Neural progenitor cell (in vitro differentiated cells): ENCODE results near the gene RNF125. TPM values are rescaled to one million over a fixed set of nuclear protein-coding genes. Genes with fewer than 3 reads are reported as not detected.

Source experiments
- DNase-seq: peaks from one replicate; pipeline ENCODE4 v3.0.0-alpha.2; 2016; ENCODE audit warnings: low spot score
- H2AFZ ChIP-seq: fragments of 200-600 bp; sonication (generic); replicated peaks from 2 replicates; pipeline ENCODE4 v1.6.1; 2016; ENCODE audit warnings: antibody characterized with exemption
- H3F3A ChIP-seq: fragments of 200-600 bp; sonication (generic); 2 replicates; pipeline ENCODE4 v1.6.1; 2016; ENCODE audit warnings: antibody characterized with exemption, low read depth
- H3K27ac ChIP-seq: fragments of 200-600 bp; sonication (generic); 2 replicates; pipeline ENCODE4 v1.5.1; 2016; ENCODE audit warnings: mild to moderate bottlenecking
- H3K27me3 ChIP-seq: fragments of 200-600 bp; sonication (generic); 2 replicates; pipeline ENCODE4 v1.6.1; 2016; ENCODE audit warnings: mild to moderate bottlenecking, moderate library complexity
- H3K36me3 ChIP-seq: fragments of 200-600 bp; sonication (generic); 2 replicates; pipeline ENCODE4 v1.5.1; 2016
- H3K4me1 ChIP-seq: fragments of 200-600 bp; sonication (generic); 2 replicates; pipeline ENCODE4 v1.6.1; 2016; ENCODE audit warnings: mixed run types
- H3K4me2 ChIP-seq: fragments of 200-600 bp; sonication (generic); 2 replicates; pipeline ENCODE4 v1.6.1; 2016
- H3K4me3 ChIP-seq: fragments of 200-600 bp; sonication (generic); 2 replicates; pipeline ENCODE4 v1.5.1; 2016
- H3K79me2 ChIP-seq: fragments of 200-600 bp; sonication (generic); 2 replicates; pipeline ENCODE4 v1.6.1; 2016; ENCODE audit warnings: low read depth
- H3K9ac ChIP-seq: fragments of 200-600 bp; sonication (generic); 2 replicates; pipeline ENCODE4 v1.6.1; 2016
- H3K9me3 ChIP-seq: fragments of 200-600 bp; sonication (generic); 2 replicates; pipeline ENCODE4 v1.5.1; 2016; ENCODE audit warnings: low read depth
- H4K20me1 ChIP-seq: fragments of 200-600 bp; sonication (generic); 2 replicates; pipeline ENCODE4 v1.6.1; 2016; ENCODE audit warnings: low read depth
- H3K27ac Mint-ChIP-seq: 3 replicates; pipeline ENCODE4 v1.8.0; 2021; ENCODE audit warnings: mixed read lengths
- H3K27me3 Mint-ChIP-seq: 2 replicates; pipeline ENCODE4 v1.8.0; 2022; ENCODE audit warnings: low read depth, mild to moderate bottlenecking, inconsistent platforms, moderate library complexity, mixed read lengths; ENCODE audit not compliant: insufficient read depth
- H3K36me3 Mint-ChIP-seq: 3 replicates; pipeline ENCODE4 v1.8.0; 2021; ENCODE audit warnings: mixed read lengths
- H3K4me1 Mint-ChIP-seq: 3 replicates; pipeline ENCODE4 v1.8.0; 2021; ENCODE audit warnings: mixed read lengths
- H3K4me3 Mint-ChIP-seq: 3 replicates; pipeline ENCODE4 v1.8.0; 2021; ENCODE audit warnings: mild to moderate bottlenecking, moderate library complexity, mixed read lengths
- H3K9me3 Mint-ChIP-seq: 3 replicates; pipeline ENCODE4 v1.8.0; 2020; ENCODE audit warnings: mixed read lengths
- CTCF ChIP-seq: fragments of 200-600 bp; sonication (generic); IDR thresholded peaks from 2 replicates; pipeline ENCODE4 v1.5.1; 2017; ENCODE audit warnings: antibody characterized with exemption, mild to moderate bottlenecking
- EZH2 ChIP-seq: fragments of 200-600 bp; sonication (generic); IDR thresholded peaks from 2 replicates; pipeline ENCODE4 v1.6.1; 2017; ENCODE audit warnings: antibody characterized with exemption, mild to moderate bottlenecking, moderate library complexity
- EZH2phosphoT487 ChIP-seq: fragments of 200-600 bp; sonication (generic); IDR thresholded peaks from 2 replicates; pipeline ENCODE4 v1.6.1; 2017; ENCODE audit warnings: antibody characterized with exemption
- total RNA-seq: library from RNA; depleted of rRNA; stranded (reverse); fragments of >200 nt; gene quantifications from 2 replicates; pipeline ENCODE4 v1.2.3, GENCODE V29; 2015; ENCODE audit warnings: low replicate concordance

Gene RNF125
- total RNA-seq, 1 donor from 2014 or later = 10.2 TPM

DNA sequence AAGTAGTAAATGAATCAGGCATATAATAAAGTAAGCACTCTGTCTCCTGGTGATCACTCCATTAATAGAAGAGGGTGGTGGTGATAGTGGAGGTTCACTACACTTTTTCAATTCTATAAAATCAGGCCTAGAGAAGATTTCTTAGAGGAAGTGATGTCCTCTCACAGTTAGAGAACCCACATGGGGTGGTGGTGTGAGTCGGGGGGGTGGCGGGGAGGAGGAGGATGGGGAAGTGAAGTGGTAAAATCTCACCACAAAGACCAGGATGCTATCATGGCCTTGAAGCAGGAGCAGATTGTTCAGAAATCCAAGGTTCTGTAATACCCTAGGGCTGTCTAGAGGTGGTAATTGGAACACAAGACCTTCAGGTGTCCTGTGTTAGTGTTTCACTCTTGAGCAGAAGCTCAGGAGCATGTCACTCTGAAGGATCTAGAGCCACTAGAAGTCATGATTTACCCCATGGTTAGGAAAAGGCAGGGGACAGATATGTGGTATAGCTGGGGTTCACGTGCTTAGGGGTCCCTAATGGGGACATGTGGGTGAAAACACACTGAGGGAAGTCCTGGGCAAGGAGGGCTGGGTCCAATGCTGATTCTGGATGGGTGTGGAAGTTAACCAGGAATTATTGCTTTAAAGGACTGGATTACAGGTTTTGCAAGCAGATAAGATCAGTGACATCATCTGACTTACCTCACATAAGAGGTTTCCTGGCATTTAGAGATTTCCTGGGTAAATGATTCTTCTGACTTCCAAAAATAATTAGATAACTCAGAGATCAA, 31.0 kb downstream of the RNF125 start:
- no peaks in the 10 kb centered on the region for H3K9me3 ChIP-seq
- no peaks in the 10 kb centered on the region for H3K27me3 ChIP-seq
- H3K36me3 ChIP-seq = no peaks in the 10 kb centered on the region
- Mint-ChIP-seq H3K4me1 (peaks cover 4% of the 10 kb centered on the region), H3K27ac (no peak overlapping the region), H3K27me3 (peaks cover 3% of the 10 kb centered on the region), H3K9me3 (no peaks in the 10 kb centered on the region), H3K4me3 (no peak overlapping the region), H3K36me3 (no peaks in the 10 kb centered on the region)
- no peaks in the 10 kb centered on the region for H3F3A ChIP-seq
- DNase-seq = no peak
- no peaks in the 10 kb centered on the region for H4K20me1 ChIP-seq
- H3K27ac ChIP-seq = no peak overlapping the region
- TF ChIP-seq EZH2phosphoT487 (no peak), EZH2 (no peak), CTCF (no peak)
- H3K4me1 ChIP-seq = no peaks in the 10 kb centered on the region
- H3K79me2 ChIP-seq = no peaks in the 10 kb centered on the region
- H3K4me3 ChIP-seq = no peak overlapping the region
- H3K9ac ChIP-seq = no peak overlapping the region
- no peak overlapping the region for H3K4me2 ChIP-seq
- no peak overlapping the region for H2AFZ ChIP-seq

GRCh38 chr18:32056613-32057358, 38.2 kb downstream of the RNF125 start:
- H3K4me3 Mint-ChIP-seq = no peak overlapping the region
- no peak for DNase-seq
- Histone ChIP-seq H3K4me3 (no peak overlapping the region), H3K9me3 (no peaks in the 10 kb centered on the region), H3K4me2 (no peak overlapping the region), H3K36me3 (no peaks in the 10 kb centered on the region), H3K27me3 (no peaks in the 10 kb centered on the region), H2AFZ (no peak overlapping the region), H3K9ac (no peak overlapping the region), H3F3A (no peaks in the 10 kb centered on the region), H3K4me1 (peaks cover 7% of the 10 kb centered on the region), H3K27ac (no peak overlapping the region), H4K20me1 (no peaks in the 10 kb centered on the region), H3K79me2 (no peaks in the 10 kb centered on the region)
- TF ChIP-seq EZH2 (no peak), EZH2phosphoT487 (no peak), CTCF (no peak)
- H3K36me3 Mint-ChIP-seq = no peaks in the 10 kb centered on the region
- H3K27ac Mint-ChIP-seq = no peak overlapping the region
- no peaks in the 10 kb centered on the region for H3K9me3 Mint-ChIP-seq
- H3K27me3 Mint-ChIP-seq = peaks cover 5% of the 10 kb centered on the region
- H3K4me1 Mint-ChIP-seq = peaks cover 5% of the 10 kb centered on the region

DNA sequence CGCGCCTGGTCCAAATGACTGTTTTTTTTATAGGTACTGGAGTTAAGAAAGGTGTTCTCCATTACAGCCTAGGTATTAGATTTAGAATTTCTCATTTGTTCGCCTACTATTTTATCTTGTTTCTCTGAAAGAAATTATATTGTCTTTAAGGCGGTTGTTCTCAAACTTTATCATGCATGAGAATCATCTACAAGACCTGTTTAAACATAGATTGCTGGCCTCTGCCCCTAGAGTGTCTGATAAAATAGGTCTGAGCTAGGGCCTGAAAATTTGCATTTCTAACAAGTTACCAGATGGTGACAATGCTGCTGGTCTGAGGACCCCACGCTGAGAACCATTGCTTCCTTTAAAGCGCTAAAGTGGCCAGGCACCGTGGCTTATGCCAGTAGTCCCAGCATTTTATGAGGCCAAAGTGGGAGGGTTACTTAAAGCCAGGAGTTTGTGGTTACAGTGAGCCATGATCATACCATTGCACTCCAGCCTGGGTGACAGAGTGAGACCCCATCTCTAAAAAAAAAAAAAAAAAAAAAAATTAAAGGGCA, 39.1 kb downstream of the RNF125 start:
- TF ChIP-seq EZH2phosphoT487 (no peak), EZH2 (no peak), CTCF (no peak)
- Histone ChIP-seq H3K9me3 (no peaks in the 10 kb centered on the region), H4K20me1 (no peaks in the 10 kb centered on the region), H3K4me1 (peaks cover 7% of the 10 kb centered on the region), H3F3A (no peaks in the 10 kb centered on the region), H3K79me2 (no peaks in the 10 kb centered on the region), H2AFZ (no peak overlapping the region), H3K27me3 (no peaks in the 10 kb centered on the region), H3K27ac (no peak overlapping the region), H3K4me3 (no peak overlapping the region), H3K36me3 (no peaks in the 10 kb centered on the region), H3K9ac (no peak overlapping the region), H3K4me2 (no peak overlapping the region)
- DNase-seq = peak; percentile 46
- no peaks in the 10 kb centered on the region for H3K9me3 Mint-ChIP-seq
- H3K27me3 Mint-ChIP-seq = peaks cover 3% of the 10 kb centered on the region
- H3K4me3 Mint-ChIP-seq = no peak overlapping the region
- no peaks in the 10 kb centered on the region for H3K36me3 Mint-ChIP-seq
- H3K4me1 Mint-ChIP-seq = peaks cover 5% of the 10 kb centered on the region
- H3K27ac Mint-ChIP-seq = no peak overlapping the region
